ENCODE data around the gene CES2. TPM values are rescaled to one million over a fixed set of nuclear protein-coding genes. Genes with fewer than 3 reads are reported as not detected.

The CES2 gene
- total and polyA plus RNA-seq, 2 experiments from 2014 or later: 52.8 to 72.8 TPM

- Histone ChIP-seq H3K9me2 (replicated peaks; ENCODE audit: insufficient read depth) (no peaks in the 10 kb centered on the region), H3K4me2 (no peak overlapping the region), H3K79me2 (no peaks in the 10 kb centered on the region), H3K4me1 (ENCODE audit: insufficient read depth) (peaks cover 24% of the 10 kb centered on the region), H3K36me3 (replicated peaks; ENCODE audit: insufficient read depth, low read depth) (no peaks in the 10 kb centered on the region), H4K20me1 (ENCODE audit: insufficient read depth, poor library complexity, severe bottlenecking) (no peaks in the 10 kb centered on the region), H3K9me3 (ENCODE audit: low read depth) (no peaks in the 10 kb centered on the region), H3K27me3 (no peaks in the 10 kb centered on the region), H3K27ac (no peak overlapping the region), H3K4me3 (no peak overlapping the region), H2AFZ (no peak overlapping the region)
- 89% methylated on average over 5 of the region's 5 CpGs for WGBS (ENCODE audit: low lambda C conversion rate, missing lambda C conversion rate)
- no peak for DNase-seq (ENCODE audit: low spot score)
- TF ChIP-seq EZH2 (IDR thresholded peaks at IDR 0.05; ENCODE audit: borderline replicate concordance) (no peak), EZH2phosphoT487 (IDR thresholded peaks at IDR 0.05; ENCODE audit: low read depth, severe bottlenecking, unreplicated experiment) (no peak)
- TF ChIP-seq, protein P1, sequence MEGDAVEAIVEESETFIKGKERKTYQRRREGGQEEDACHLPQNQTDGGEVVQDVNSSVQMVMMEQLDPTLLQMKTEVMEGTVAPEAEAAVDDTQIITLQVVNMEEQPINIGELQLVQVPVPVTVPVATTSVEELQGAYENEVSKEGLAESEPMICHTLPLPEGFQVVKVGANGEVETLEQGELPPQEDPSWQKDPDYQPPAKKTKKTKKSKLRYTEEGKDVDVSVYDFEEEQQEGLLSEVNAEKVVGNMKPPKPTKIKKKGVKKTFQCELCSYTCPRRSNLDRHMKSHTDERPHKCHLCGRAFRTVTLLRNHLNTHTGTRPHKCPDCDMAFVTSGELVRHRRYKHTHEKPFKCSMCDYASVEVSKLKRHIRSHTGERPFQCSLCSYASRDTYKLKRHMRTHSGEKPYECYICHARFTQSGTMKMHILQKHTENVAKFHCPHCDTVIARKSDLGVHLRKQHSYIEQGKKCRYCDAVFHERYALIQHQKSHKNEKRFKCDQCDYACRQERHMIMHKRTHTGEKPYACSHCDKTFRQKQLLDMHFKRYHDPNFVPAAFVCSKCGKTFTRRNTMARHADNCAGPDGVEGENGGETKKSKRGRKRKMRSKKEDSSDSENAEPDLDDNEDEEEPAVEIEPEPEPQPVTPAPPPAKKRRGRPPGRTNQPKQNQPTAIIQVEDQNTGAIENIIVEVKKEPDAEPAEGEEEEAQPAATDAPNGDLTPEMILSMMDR (IDR thresholded peaks at IDR 0.05; ENCODE audit: poor library complexity): no peak
Measured at GRCh38 chr16:66959704-66960161, 24.4 kb downstream of the CES2 start.

- H3K9me2 ChIP-seq (replicated peaks; ENCODE audit: insufficient read depth): no peaks in the 10 kb centered on the region
- TF ChIP-seq, protein P1 (IDR thresholded peaks at IDR 0.05; ENCODE audit: poor library complexity): no peak
- no peak for TF ChIP-seq EZH2phosphoT487 (IDR thresholded peaks at IDR 0.05; ENCODE audit: low read depth, severe bottlenecking, unreplicated experiment)
- DNase-seq (ENCODE audit: low spot score): no peak
- no peaks in the 10 kb centered on the region for H3K27me3 ChIP-seq
- no peaks in the 10 kb centered on the region for H3K79me2 ChIP-seq
- no peaks in the 10 kb centered on the region for H4K20me1 ChIP-seq (ENCODE audit: insufficient read depth, poor library complexity, severe bottlenecking)
- no peaks in the 10 kb centered on the region for H3K36me3 ChIP-seq (replicated peaks; ENCODE audit: insufficient read depth, low read depth)
- no peak overlapping the region for H3K4me3 ChIP-seq
- no peaks in the 10 kb centered on the region for H3K9me3 ChIP-seq (ENCODE audit: low read depth)
- peaks cover 19% of the 10 kb centered on the region for H3K4me1 ChIP-seq (ENCODE audit: insufficient read depth)
- no peak overlapping the region for H3K27ac ChIP-seq
- H2AFZ ChIP-seq: no peak overlapping the region
- WGBS (ENCODE audit: low lambda C conversion rate, missing lambda C conversion rate): 82% methylated on average over 1 of the region's 1 CpG
- no peak overlapping the region for H3K4me2 ChIP-seq
Measured at GRCh38 chr16:66960270-66960669, 25.0 kb downstream of the CES2 start.

DNA sequence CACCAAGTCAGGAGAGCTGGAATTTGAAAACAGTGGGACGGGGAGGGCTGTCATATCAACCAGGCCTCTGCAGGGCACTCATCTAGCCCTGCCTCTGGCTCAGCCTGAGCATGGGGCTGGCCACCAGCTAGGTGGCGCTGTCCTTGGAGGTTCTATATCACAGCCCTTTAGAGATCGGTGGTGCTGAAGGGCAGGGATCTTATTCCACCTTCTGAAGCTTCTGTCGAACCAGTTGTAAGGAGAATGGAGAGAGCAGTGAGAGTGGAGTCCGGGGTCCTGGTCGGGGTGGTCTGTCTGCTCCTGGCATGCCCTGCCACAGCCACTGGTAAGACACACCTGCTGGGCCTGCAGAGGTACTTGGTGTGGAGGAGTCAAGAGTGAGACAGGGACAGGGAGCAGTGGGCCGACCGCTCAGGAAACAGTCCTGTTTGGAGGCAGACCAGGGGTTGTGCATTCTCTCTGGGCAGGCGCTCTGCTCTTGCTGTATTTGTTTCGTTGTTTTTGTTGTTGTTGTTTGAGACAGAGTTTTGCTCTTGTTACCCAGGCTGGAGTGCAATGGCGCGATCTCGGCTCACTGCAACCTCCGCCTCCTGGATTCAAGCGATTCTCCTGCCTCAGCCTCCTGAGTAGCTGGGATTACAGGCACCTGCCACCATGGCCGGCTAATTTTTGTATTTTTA, 25.9 kb downstream of the CES2 start, which contains the start of gene CES3:
Gene CES3, plus strand, starts transcription at position 202 of the 680 bp plus-strand sequence. Its CDS starts 42 bp downstream, at position 244.
- WGBS (ENCODE audit: low lambda C conversion rate, missing lambda C conversion rate): 65% methylated on average over 16 of the region's 16 CpGs
- H2AFZ ChIP-seq: no peak within 1 kb of the TSS

More for the DNA sequence above, 25.9 kb downstream of the CES2 start, which contains the start of gene CES3:
- Histone ChIP-seq H3K36me3 (replicated peaks; ENCODE audit: insufficient read depth, low read depth) (no peaks in the 10 kb centered on the region), H3K4me1 (ENCODE audit: insufficient read depth) (peaks cover 9% of the 10 kb centered on the region), H3K4me2 (peak within 1 kb of the TSS; percentile 32), H3K9me2 (replicated peaks; ENCODE audit: insufficient read depth) (no peaks in the 10 kb centered on the region), H4K20me1 (ENCODE audit: insufficient read depth, poor library complexity, severe bottlenecking) (no peaks in the 10 kb centered on the region), H3K4me3 (no peak within 1 kb of the TSS), H3K27ac (no peak within 1 kb of the TSS), H3K79me2 (no peaks in the 10 kb centered on the region), H3K9me3 (ENCODE audit: low read depth) (no peaks in the 10 kb centered on the region), H3K27me3 (no peaks in the 10 kb centered on the region)
- no peak for TF ChIP-seq EZH2 (IDR thresholded peaks at IDR 0.05; ENCODE audit: borderline replicate concordance)
- TF ChIP-seq, protein P1 (IDR thresholded peaks at IDR 0.05; ENCODE audit: poor library complexity): peak; percentile 67
- peak; percentile 84 for DNase-seq (ENCODE audit: low spot score)
